Keratinocyte (primary cell): Measurements from ENCODE around the gene MRPL50. TPM values are rescaled to one million over a fixed set of nuclear protein-coding genes. Genes with fewer than 3 reads are reported as not detected.

Source experiments
- DNase-seq: peaks from one replicate; pipeline ENCODE4 v3.0.0-alpha.2; 2011; ENCODE audit warnings: low read depth, missing footprints, low spot score
- FAIRE-seq: peaks from 2 replicates; lab custom pipeline; 2011; peaks lifted over from hg19 to GRCh38; lab: Jason Lieb, UNC
- H2AFZ ChIP-seq: 2 replicates; pipeline ENCODE4 v1.6.0; 2012; ENCODE audit warnings: low read length, control low read depth, inconsistent platforms; ENCODE audit not compliant: control insufficient read depth
- H3K27ac ChIP-seq: 2 replicates; pipeline ENCODE4 v1.5.1; 2011; ENCODE audit warnings: low read length; ENCODE audit not compliant: control insufficient read depth, insufficient read depth
- H3K27me3 ChIP-seq: 3 replicates; pipeline ENCODE4 v1.6.0; 2011; ENCODE audit warnings: low read length; ENCODE audit not compliant: control insufficient read depth, insufficient read depth; ENCODE audit errors: extremely low read depth
- H3K36me3 ChIP-seq, 2 experiments: 2 replicates in 1 of 2; 3 replicates in 1 of 2; pipeline ENCODE4 v1.5.1; 2011; ENCODE audit warnings: low read length in 2 of 2, mild to moderate bottlenecking in 1 of 2; ENCODE audit not compliant: control insufficient read depth in 2 of 2, insufficient read depth in 2 of 2; ENCODE audit errors: extremely low read depth in 1 of 2
- H3K4me1 ChIP-seq: 3 replicates; pipeline ENCODE4 v1.5.1; 2011; ENCODE audit warnings: low read length; ENCODE audit not compliant: control insufficient read depth, insufficient read depth; ENCODE audit errors: extremely low read depth
- H3K4me2 ChIP-seq: 3 replicates; pipeline ENCODE4 v1.6.0; 2011; ENCODE audit warnings: low read depth, low read length; ENCODE audit not compliant: control insufficient read depth, insufficient read depth; ENCODE audit errors: extremely low read depth
- H3K4me3 ChIP-seq, 3 experiments: fragments of 200-600 bp in 1 of 3; sonication (generic) in 1 of 3; 2 replicates in 2 of 3; 3 replicates in 1 of 3; pipeline ENCODE4 v1.5.1; 2011 to 2016; ENCODE audit warnings: low read length in 3 of 3, mild to moderate bottlenecking in 3 of 3, control low read depth in 2 of 3, inconsistent platforms in 1 of 3, low read depth in 1 of 3, mixed read lengths in 1 of 3, mixed run types in 1 of 3, moderate library complexity in 1 of 3; ENCODE audit not compliant: control insufficient read depth in 2 of 3, insufficient read depth in 2 of 3; ENCODE audit errors: extremely low read depth in 1 of 3
- H3K79me2 ChIP-seq: 2 replicates; pipeline ENCODE4 v1.6.0; 2012; ENCODE audit warnings: low read length; ENCODE audit not compliant: control insufficient read depth, insufficient read depth
- H3K9ac ChIP-seq: 3 replicates; pipeline ENCODE4 v1.6.0; 2011; ENCODE audit warnings: low read length; ENCODE audit not compliant: control insufficient read depth, insufficient read depth; ENCODE audit errors: extremely low read depth
- H3K9me1 ChIP-seq: 3 replicates; pipeline ENCODE4 v1.6.0; 2011; ENCODE audit warnings: low read length; ENCODE audit not compliant: control insufficient read depth, insufficient read depth; ENCODE audit errors: extremely low read depth
- H3K9me3 ChIP-seq: 2 replicates; pipeline ENCODE4 v1.5.1; 2012; ENCODE audit warnings: low read depth, low read length; ENCODE audit not compliant: control insufficient read depth
- H4K20me1 ChIP-seq: 3 replicates; pipeline ENCODE4 v1.6.0; 2011; ENCODE audit warnings: low read length; ENCODE audit not compliant: control insufficient read depth, insufficient read depth; ENCODE audit errors: extremely low read depth
- CTCF ChIP-seq, 3 experiments: IDR thresholded peaks in 1 of 3; conservative IDR thresholded peaks in 1 of 3; optimal IDR thresholded peaks in 1 of 3; 2 replicates in 2 of 3; 3 replicates in 1 of 3; pipeline versions ENCODE3 to v1.5.1; 2011; ENCODE audit warnings: low read length in 3 of 3, mild to moderate bottlenecking in 3 of 3, moderate library complexity in 2 of 3, control low read depth in 1 of 3, inconsistent platforms in 1 of 3; ENCODE audit not compliant: insufficient read depth in 2 of 3; ENCODE audit errors: extremely low read depth in 1 of 3
- EZH2 ChIP-seq: IDR thresholded peaks from one replicate; pipeline ENCODE4 v1.6.1; 2012; ENCODE audit warnings: inconsistent platforms, mild to moderate bottlenecking, low read length, moderate library complexity
- dilution Hi-C: fragments of 300-500 bp; cut with MboI; formaldehyde crosslinking; loops from one replicate; pipeline ENCODE4 v1.7.0; 2020; ENCODE audit warnings: low sequenced_read_pairs; ENCODE audit not compliant: extremely low pct_ligation_motif_present
- polyA plus RNA-seq, 5 experiments: library from polyadenylated mRNA; depleted of rRNA in 3 of 5; stranded (reverse) in 3 of 5; stranded (forward) in 1 of 5; unstranded in 1 of 5; fragments of >200 nt; gene quantifications; 1 replicate in 1 of 5; 2 replicates in 3 of 5; 3 replicates in 1 of 5; pipeline versions ENCODE4 v1.2.1 to v1.2.3, GENCODE V29; 2011 to 2012; ENCODE audit warnings: missing spikeins in 2 of 5, low read depth in 1 of 5, low replicate concordance in 1 of 5

The MRPL50 gene
- polyA plus RNA-seq, 1 donor (not counting 4 experiments of a cell fraction or from before 2014, with no cell fraction given): 24.0 TPM

GRCh38 chr9:101445353-101446029 is 47.1 kb upstream of the MRPL50 start:
- no peak overlapping the region for H3K27ac ChIP-seq
- no peaks in the 10 kb centered on the region for H3K9me3 ChIP-seq
- peaks cover 3% of the 10 kb centered on the region for H3K4me1 ChIP-seq
- no peaks in the 10 kb centered on the region for H3K79me2 ChIP-seq
- dilution Hi-C loops: no loop called here
- H3K9ac ChIP-seq: no peak overlapping the region
- no peak for DNase-seq
- no peaks in the 10 kb centered on the region for H3K27me3 ChIP-seq
- no peak overlapping the region for H3K4me3 ChIP-seq
- no peak overlapping the region for H2AFZ ChIP-seq
- no peaks in the 10 kb centered on the region for H3K36me3 ChIP-seq
- TF ChIP-seq CTCF (optimal IDR thresholded peaks at IDR 0.05 in 1 of 3, IDR thresholded peaks at IDR 0.05 in 1 of 3, conservative IDR thresholded peaks at IDR 0.05 in 1 of 3; ENCODE audit: extremely low read depth in 1 of 3, insufficient read depth in 2 of 3, low read length in 3 of 3) (no peak), EZH2 (no peak)
- H3K9me1 ChIP-seq: no peaks in the 10 kb centered on the region
- no peaks in the 10 kb centered on the region for H4K20me1 ChIP-seq
- peak overlapping the region; percentile 25 for H3K4me2 ChIP-seq
- no peak for FAIRE-seq

GRCh38 chr9:101443364-101443771 is 45.0 kb upstream of the MRPL50 start:
- no peak for DNase-seq
- H3K36me3 ChIP-seq: no peaks in the 10 kb centered on the region
- H3K79me2 ChIP-seq: no peaks in the 10 kb centered on the region
- dilution Hi-C loops: no loop called here
- no peak for FAIRE-seq
- H3K4me1 ChIP-seq: no peaks in the 10 kb centered on the region
- TF ChIP-seq CTCF (optimal IDR thresholded peaks at IDR 0.05 in 1 of 3, IDR thresholded peaks at IDR 0.05 in 1 of 3, conservative IDR thresholded peaks at IDR 0.05 in 1 of 3; ENCODE audit: extremely low read depth in 1 of 3, insufficient read depth in 2 of 3, low read length in 3 of 3) (no peak), EZH2 (no peak)
- no peak overlapping the region for H3K4me3 ChIP-seq
- no peaks in the 10 kb centered on the region for H4K20me1 ChIP-seq
- H3K27ac ChIP-seq: no peak overlapping the region
- no peaks in the 10 kb centered on the region for H3K9me3 ChIP-seq
- H3K27me3 ChIP-seq: no peaks in the 10 kb centered on the region
- H3K4me2 ChIP-seq: no peak overlapping the region
- no peak overlapping the region for H3K9ac ChIP-seq
- no peak overlapping the region for H2AFZ ChIP-seq
- H3K9me1 ChIP-seq: no peaks in the 10 kb centered on the region
